Mucosa of stomach (tissue), 1 donor: ENCODE measurements around the gene ACY1.

Experiments
- H3K27me3 ChIP-seq: one replicate; pipeline ENCODE4 v1.7.0; 2013; ENCODE audit warnings: mild to moderate bottlenecking, low read length; ENCODE audit not compliant: control insufficient read depth, insufficient read depth
- H3K36me3 ChIP-seq: one replicate; pipeline ENCODE4 v1.7.0; 2013; ENCODE audit warnings: low read length; ENCODE audit not compliant: control insufficient read depth, insufficient read depth
- H3K4me1 ChIP-seq: one replicate; pipeline ENCODE4 v1.7.0; 2013; ENCODE audit warnings: mild to moderate bottlenecking, low read length; ENCODE audit not compliant: control insufficient read depth, insufficient read depth
- H3K4me3 ChIP-seq: one replicate; pipeline ENCODE4 v1.7.0; 2013; ENCODE audit warnings: low read length
- H3K9ac ChIP-seq: one replicate; pipeline ENCODE4 v1.7.0; 2013; ENCODE audit warnings: mild to moderate bottlenecking, low read length, moderate library complexity
- H3K9me3 ChIP-seq: one replicate; pipeline ENCODE4 v1.7.0; 2013; ENCODE audit warnings: mild to moderate bottlenecking, low read length, moderate library complexity; ENCODE audit not compliant: control insufficient read depth
- donor health status: Pancreatic carcinoma.

The ACY1 gene

DNA sequence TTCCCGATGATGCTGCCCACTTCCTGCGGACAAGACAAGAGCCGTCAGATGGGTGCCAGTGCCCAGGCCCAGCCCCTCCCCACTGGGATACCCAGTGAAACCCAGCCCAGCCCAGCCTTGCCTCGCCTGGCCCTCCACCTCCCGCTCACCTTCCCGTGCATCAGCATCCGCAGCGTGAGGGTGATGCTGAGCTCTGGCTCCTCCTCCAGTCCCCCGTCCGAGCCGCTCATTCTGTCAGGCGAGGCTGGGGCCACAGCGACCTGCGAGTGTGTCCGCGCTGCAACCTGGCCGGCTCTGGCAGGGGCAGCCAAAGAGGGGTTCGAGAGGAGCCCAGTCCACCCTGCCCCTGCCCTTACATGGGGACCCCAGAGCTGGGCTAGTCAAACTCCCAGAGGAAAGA lies 22.3 kb upstream of the ACY1 start:
- peaks cover 8% of the 10 kb centered on the region for H3K27me3 ChIP-seq
- H3K9ac ChIP-seq: no peak overlapping the region
- H3K9me3 ChIP-seq: no peaks in the 10 kb centered on the region
- H3K4me3 ChIP-seq: no peak overlapping the region
- H3K4me1 ChIP-seq: peaks cover 13% of the 10 kb centered on the region
- no peaks in the 10 kb centered on the region for H3K36me3 ChIP-seq

DNA sequence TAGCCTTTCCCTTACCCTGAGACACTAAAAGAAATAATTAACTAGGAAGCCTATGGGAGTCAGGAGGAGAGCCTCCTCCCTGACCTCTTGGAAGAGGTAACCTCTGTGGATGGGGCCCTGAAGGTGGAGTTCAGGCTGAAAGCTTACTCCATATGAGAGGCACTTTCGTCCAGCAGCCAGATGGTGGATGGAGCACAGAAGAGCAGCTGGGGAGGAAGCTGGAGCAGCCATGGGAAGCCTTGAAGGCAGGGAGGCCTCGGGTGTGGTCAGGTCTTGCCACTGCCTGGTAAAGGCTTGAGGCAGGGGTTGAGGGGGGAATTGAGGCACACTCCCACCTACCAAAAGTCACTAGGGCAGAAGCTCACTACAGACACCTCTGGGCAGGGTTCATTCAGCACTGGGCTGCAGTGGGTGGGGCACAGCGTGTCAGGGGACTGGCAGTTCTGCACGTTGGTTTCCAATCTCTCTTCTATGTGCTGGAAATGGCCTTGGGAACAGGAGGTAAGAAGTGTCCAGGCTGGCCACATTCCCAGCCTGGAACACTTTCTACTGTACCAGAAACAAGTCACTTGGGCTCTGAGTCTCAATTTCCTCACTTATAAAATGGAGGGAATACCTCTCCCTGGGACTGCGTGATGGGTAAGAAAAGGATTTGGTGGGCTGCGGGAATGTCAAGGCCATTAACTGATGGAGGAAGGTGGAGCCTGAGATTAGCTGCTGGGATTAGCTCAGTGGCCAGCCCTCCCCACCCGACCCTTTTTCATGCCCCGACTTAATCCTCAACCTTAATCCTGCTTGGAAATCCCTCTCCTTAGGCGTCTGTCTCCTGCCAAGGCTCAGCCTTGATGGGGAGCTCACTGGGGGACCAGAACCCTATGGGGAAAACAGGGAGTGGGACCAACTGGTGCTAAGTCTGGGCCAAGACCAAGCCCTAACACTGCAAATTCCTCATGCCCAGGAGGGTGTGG lies 21.4 kb upstream of the ACY1 start:
- Histone ChIP-seq H3K9me3 (no peaks in the 10 kb centered on the region), H3K36me3 (no peaks in the 10 kb centered on the region), H3K4me3 (no peak overlapping the region), H3K4me1 (peaks cover 15% of the 10 kb centered on the region), H3K9ac (no peak overlapping the region), H3K27me3 (no peaks in the 10 kb centered on the region)

DNA sequence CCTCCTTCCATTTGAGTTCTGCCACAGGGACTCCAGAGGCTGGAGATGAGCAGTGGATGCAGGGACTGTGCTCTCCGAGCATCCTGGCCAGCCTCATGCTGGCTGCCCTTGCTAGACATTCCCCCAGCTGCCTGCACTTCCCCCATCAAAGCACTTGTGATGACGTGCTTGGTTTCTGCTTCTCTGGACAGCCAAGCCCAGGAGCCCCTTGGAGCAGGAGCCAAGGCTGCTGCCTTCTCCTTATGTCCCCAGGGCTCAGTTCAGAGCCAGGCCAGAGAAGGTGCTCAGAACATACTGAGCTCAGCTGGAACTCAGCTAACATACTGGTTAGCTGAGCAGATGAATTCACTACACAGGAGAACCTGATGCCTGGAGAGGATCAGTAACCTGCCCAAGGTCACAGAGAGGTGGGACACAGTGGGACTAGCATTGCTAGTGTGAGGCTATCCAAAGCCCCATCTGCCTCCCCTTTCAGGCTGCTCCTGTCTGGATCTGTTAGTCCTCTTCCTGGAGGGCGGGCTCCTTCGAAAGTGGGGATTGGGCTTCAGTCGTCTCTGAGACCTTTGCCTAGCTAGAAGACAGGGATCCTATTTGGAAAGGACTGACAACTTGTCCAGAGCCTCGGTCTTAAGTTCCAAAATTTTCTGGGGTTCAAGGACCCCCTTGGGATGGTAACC lies 20.3 kb upstream of the ACY1 start:
- Histone ChIP-seq H3K27me3 (no peaks in the 10 kb centered on the region), H3K9me3 (no peaks in the 10 kb centered on the region), H3K9ac (no peak overlapping the region), H3K4me3 (no peak overlapping the region), H3K4me1 (peaks cover 19% of the 10 kb centered on the region), H3K36me3 (no peaks in the 10 kb centered on the region)

- H3K4me1 ChIP-seq: peaks cover 28% of the 10 kb centered on the region
- H3K9me3 ChIP-seq: no peaks in the 10 kb centered on the region
- H3K9ac ChIP-seq: no peak overlapping the region
- H3K36me3 ChIP-seq: no peaks in the 10 kb centered on the region
- no peak overlapping the region for H3K4me3 ChIP-seq
- no peaks in the 10 kb centered on the region for H3K27me3 ChIP-seq
Observed at GRCh38 chr3:51963951-51964451, 19.3 kb upstream of the ACY1 start.

DNA sequence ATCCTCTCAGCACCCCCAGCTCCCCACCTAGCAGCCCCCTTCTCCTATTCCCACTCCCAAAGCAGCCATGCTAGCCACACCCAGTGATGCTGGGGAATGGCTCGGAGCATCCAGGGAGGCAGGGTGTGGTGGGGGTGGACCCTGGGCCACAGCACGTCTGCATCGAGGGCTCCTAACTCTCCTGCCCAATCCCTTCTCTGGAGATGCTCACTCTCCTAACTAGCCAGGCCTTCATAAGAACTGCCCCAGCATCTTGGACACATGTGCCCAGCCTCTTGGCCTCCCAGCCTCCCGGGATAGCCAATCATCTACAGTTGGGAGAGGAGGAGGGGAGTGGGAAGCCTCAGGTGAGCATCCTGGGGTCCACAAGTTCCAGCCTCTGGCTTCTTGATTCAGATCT lies 18.8 kb upstream of the ACY1 start:
- H3K4me1 ChIP-seq: peaks cover 28% of the 10 kb centered on the region
- no peaks in the 10 kb centered on the region for H3K36me3 ChIP-seq
- no peaks in the 10 kb centered on the region for H3K9me3 ChIP-seq
- H3K27me3 ChIP-seq: no peaks in the 10 kb centered on the region
- H3K4me3 ChIP-seq: no peak overlapping the region
- no peak overlapping the region for H3K9ac ChIP-seq

GRCh38 chr3:51966016-51966415 lies 17.3 kb upstream of the ACY1 start:
- Histone ChIP-seq H3K4me3 (no peak overlapping the region), H3K4me1 (peaks cover 37% of the 10 kb centered on the region), H3K27me3 (no peaks in the 10 kb centered on the region), H3K36me3 (no peaks in the 10 kb centered on the region), H3K9me3 (no peaks in the 10 kb centered on the region), H3K9ac (no peak overlapping the region)

DNA sequence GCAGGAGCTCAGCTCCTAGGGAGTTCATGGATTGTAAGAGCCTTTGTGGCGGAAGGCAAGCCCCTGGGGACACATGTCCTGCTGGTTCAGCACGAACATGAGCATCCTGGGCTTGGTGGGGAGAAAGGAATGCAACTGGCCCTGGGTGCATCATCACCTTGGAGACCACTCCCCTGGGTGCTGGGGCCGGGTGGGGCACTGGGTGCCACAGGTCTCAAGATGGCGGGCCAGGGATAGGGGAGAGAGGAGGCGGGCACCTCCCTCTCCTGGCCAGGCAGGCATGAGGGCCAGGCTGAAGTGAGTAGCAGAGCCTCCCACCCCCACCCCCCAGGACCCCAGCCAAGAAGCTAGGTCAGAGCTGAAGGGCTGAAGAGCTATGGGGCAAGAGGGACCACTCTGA lies 16.8 kb upstream of the ACY1 start:
- peak overlapping the region; percentile 47 for H3K4me3 ChIP-seq
- no peaks in the 10 kb centered on the region for H3K36me3 ChIP-seq
- H3K9ac ChIP-seq: peak overlapping the region; percentile 63
- H3K9me3 ChIP-seq: no peaks in the 10 kb centered on the region
- no peaks in the 10 kb centered on the region for H3K27me3 ChIP-seq
- H3K4me1 ChIP-seq: peaks cover 37% of the 10 kb centered on the region

DNA sequence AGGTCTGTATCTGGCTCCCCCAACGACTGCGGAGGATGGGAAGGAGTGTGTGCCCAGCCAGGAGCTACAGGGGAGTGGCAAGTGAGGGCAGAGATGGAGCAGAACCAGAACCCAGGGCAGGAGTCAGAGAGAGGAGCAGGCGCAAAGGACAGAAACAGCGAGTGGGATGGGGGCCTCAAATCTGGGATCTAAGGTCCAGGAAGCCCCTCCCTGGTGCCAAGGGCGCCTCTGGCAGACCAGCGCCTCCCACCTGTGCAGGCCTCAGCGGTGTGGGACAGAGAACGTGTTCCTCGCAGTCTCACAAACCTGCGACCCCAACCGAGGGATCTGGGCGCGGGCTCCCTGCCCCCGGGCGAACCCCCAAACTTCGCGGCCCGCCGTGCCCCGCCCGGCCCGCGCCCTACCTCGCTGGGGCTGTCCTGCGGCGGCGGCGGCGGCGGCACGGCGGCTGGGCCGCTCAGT lies 16.4 kb upstream of the ACY1 start:
- no peaks in the 10 kb centered on the region for H3K36me3 ChIP-seq
- peak overlapping the region; percentile 47 for H3K4me3 ChIP-seq
- H3K9me3 ChIP-seq: no peaks in the 10 kb centered on the region
- peaks cover 37% of the 10 kb centered on the region for H3K4me1 ChIP-seq
- H3K9ac ChIP-seq: peak overlapping the region; percentile 63
- no peaks in the 10 kb centered on the region for H3K27me3 ChIP-seq

DNA sequence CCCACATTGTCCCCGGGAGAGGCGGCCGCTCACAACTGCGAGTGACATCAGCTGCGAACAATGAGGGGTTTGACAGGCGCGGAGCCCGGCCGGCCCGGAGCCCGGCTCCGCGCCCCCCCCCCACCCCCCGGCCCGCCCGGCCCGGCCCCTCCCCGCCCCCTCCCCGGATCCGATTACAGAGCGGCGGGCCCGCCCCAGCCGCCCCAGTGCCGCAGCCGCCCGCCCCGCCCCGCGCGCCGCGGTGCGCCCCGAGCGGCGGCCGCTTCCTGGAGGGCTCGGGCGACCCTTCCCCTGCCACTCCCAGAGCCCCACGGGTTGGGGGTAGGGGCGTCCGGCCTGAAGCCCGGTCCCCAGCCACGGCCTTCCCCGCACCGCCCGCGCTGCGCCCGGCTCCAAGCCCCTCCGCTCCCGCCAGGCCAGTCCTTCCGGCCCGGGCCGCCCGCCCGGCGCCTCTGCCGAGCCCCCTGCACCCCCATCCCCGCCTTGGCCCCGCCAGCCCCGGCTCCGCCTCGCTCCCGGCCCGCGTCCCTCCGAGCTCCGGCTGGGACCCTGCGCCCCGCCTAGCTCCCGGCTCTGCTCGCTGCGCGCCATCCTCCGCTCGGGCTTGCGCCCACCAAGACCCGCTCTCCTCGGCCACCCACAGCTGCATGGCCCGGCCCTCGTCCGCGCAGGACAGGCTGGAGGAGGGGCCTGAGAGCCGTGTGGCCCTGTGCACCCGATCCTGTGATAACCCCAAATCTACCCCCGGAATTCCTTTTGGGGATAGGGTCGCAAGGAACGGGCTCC lies 15.8 kb upstream of the ACY1 start, which contains the start of gene PCBP4:
Gene PCBP4, minus strand, starts transcription at position 71 of the 786 bp plus-strand sequence. CDS start 6,214 bp downstream, outside the sequence.
- peak within 1 kb of the TSS; percentile 81 for H3K9ac ChIP-seq
- H3K9me3 ChIP-seq: no peaks in the 10 kb centered on the region
- no peaks in the 10 kb centered on the region for H3K27me3 ChIP-seq
- H3K4me3 ChIP-seq: peak within 1 kb of the TSS; percentile 50
- no peaks in the 10 kb centered on the region for H3K36me3 ChIP-seq
- peaks cover 37% of the 10 kb centered on the region for H3K4me1 ChIP-seq

DNA sequence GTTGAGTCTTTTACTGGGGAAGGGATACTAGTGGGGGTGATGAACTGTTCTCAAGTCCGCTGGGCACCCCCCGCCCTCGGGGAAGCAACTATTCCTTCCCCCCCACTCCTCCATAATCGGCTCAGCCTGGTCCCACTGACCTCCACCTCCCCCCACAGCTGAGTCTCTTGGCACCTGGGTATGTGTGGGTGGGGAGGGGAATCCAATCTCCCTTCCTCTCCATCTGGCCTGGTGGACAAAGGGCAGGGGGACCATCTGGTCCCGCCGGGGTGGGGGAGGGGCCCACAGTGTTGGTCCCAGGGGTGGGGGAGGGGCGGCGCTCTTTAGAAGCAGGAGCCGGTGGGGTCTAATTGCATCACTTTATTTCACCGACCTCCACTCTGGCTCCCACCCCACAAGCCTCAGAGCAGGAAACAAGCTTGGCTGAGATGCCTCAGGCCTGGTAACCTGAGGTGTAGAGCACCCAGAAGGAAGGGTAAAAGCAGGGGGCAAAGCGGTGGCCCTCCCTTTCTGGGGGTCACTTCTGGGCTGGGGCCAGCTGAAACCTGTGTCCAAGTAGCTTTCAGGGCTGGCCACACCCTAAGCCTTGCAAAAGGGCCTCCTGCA lies 15.1 kb upstream of the ACY1 start:
- no peaks in the 10 kb centered on the region for H3K27me3 ChIP-seq
- peak overlapping the region; percentile 81 for H3K9ac ChIP-seq
- peaks cover 37% of the 10 kb centered on the region for H3K4me1 ChIP-seq
- no peaks in the 10 kb centered on the region for H3K9me3 ChIP-seq
- H3K36me3 ChIP-seq: no peaks in the 10 kb centered on the region
- H3K4me3 ChIP-seq: peak overlapping the region; percentile 50

GRCh38 chr3:51968883-51969678 lies 14.3 kb upstream of the ACY1 start:
- no peak overlapping the region for H3K9ac ChIP-seq
- H3K36me3 ChIP-seq: no peaks in the 10 kb centered on the region
- H3K4me1 ChIP-seq: peaks cover 43% of the 10 kb centered on the region
- H3K9me3 ChIP-seq: no peaks in the 10 kb centered on the region
- H3K27me3 ChIP-seq: no peaks in the 10 kb centered on the region
- no peak overlapping the region for H3K4me3 ChIP-seq
